HepG2 (cell line): ENCODE measurements around the gene KDM1B. TPM values are rescaled to one million over a fixed set of nuclear protein-coding genes. Genes with fewer than 3 reads are reported as not detected.
A peak's percentile ranks its signal among the peaks of the same experiment; 100 is the strongest.

Experiments
- ATAC-seq: fragments of 200-7000 bp; cut with Tn5 transposase; 3 replicates; pipeline ENCODE4 v1.9.1; 2020; ENCODE audit warnings: mild to moderate bottlenecking, moderate library complexity
- BruUV-seq: library from RNA; stranded (reverse); fragments of 400-500 nt; replicated peaks from 2 replicates; lab custom pipeline; 2021; lab: Mats Ljungman, UMichigan
- CTCF ChIA-PET: fragments of 300-600 bp; formaldehyde crosslinking; extraction: SDS; loops from one replicate; lab custom pipeline; 2021; ENCODE audit warnings: low total read pairs, inconsistent platforms, low intra/inter-chr PET ratio; lab: Yijun Ruan, JAX
- POLR2A ChIA-PET: fragments of 350-600 bp; sonication (Branson Sonifier 250); formaldehyde crosslinking; loops from one replicate; lab custom pipeline; 2020; ENCODE audit warnings: antibody characterized with exemption, inconsistent platforms; lab: Yijun Ruan, JAX
- DNase-seq: peaks from one replicate; pipeline ENCODE4 v3.0.0-alpha.2; 2015; ENCODE audit warnings: low spot score
- FAIRE-seq: peaks from 3 replicates; lab custom pipeline; 2011; peaks lifted over from hg19 to GRCh38; lab: Jason Lieb, UNC
- H2AFZ ChIP-seq: one replicate; pipeline ENCODE4 v1.6.1; 2011; ENCODE audit warnings: low read length, inconsistent platforms
- H3K27ac ChIP-seq: fragments of 300-600 bp; 3 replicates; pipeline ENCODE4 v1.8.0; 2011; ENCODE audit warnings: mixed run types, mild to moderate bottlenecking, mixed read lengths, low read length, inconsistent platforms; ENCODE audit not compliant: insufficient read depth; ENCODE audit errors: extremely low read length
- H3K27me3 ChIP-seq, 2 experiments: fragments of 200-600 bp in 1 of 2; 2 replicates in 1 of 2; 3 replicates in 1 of 2; pipeline versions ENCODE4 v1.6.0 to v1.8.0; 2011; ENCODE audit warnings: low read length in 2 of 2, mild to moderate bottlenecking in 2 of 2, moderate library complexity in 2 of 2, inconsistent platforms in 1 of 2; ENCODE audit not compliant: insufficient read depth in 2 of 2, control insufficient read depth in 1 of 2
- H3K36me3 ChIP-seq, 2 experiments: fragments of 200-600 bp in 1 of 2; replicated peaks in 1 of 2; 2 replicates in 1 of 2; 3 replicates in 1 of 2; pipeline versions ENCODE4 v1.5.1 to v1.8.0; 2011; ENCODE audit warnings: low read length in 2 of 2, inconsistent platforms in 1 of 2; ENCODE audit not compliant: insufficient read depth in 2 of 2, control insufficient read depth in 1 of 2
- H3K4me1 ChIP-seq: 2 replicates; pipeline ENCODE4 v1.5.1; 2012; ENCODE audit warnings: low read length, inconsistent platforms; ENCODE audit not compliant: insufficient read depth
- H3K4me2 ChIP-seq: 2 replicates; pipeline ENCODE4 v1.6.0; 2011; ENCODE audit warnings: low read depth, low read length, inconsistent platforms
- H3K4me3 ChIP-seq, 3 experiments: fragments of 200-600 bp in 1 of 3; sonication (generic), shearing (Covaris generic) in 1 of 3; replicated peaks in 1 of 3; 2 replicates each; pipeline ENCODE4 v1.5.1; 2011 to 2016; ENCODE audit warnings: low read length in 3 of 3, inconsistent platforms in 2 of 3, low read depth in 2 of 3, mild to moderate bottlenecking in 2 of 3, control low read depth in 1 of 3, mixed read lengths in 1 of 3; ENCODE audit not compliant: insufficient read depth in 1 of 3
- H3K79me2 ChIP-seq: one replicate; pipeline ENCODE4 v1.6.1; 2011; ENCODE audit warnings: low read length, inconsistent platforms; ENCODE audit not compliant: insufficient read depth
- H3K9ac ChIP-seq: 2 replicates; pipeline ENCODE4 v1.6.0; 2011; ENCODE audit warnings: mild to moderate bottlenecking, low read depth, low read length, inconsistent platforms; ENCODE audit not compliant: insufficient read depth
- H3K9me3 ChIP-seq: 2 replicates; pipeline ENCODE4 v1.5.1; 2012; ENCODE audit warnings: mild to moderate bottlenecking, low read length
- H4K20me1 ChIP-seq: 2 replicates; pipeline ENCODE4 v1.6.0; 2011; ENCODE audit warnings: inconsistent platforms, mild to moderate bottlenecking, low read length, moderate library complexity; ENCODE audit not compliant: insufficient read depth
- CBX2 ChIP-seq, 2 experiments: fragments of 200-600 bp in 1 of 2; sonication (generic); formaldehyde crosslinking in 1 of 2; IDR thresholded peaks; 2 replicates each; pipeline versions ENCODE4 v1.7.0 to v1.8.1; 2018 to 2022; ENCODE audit warnings: low read depth in 2 of 2, low read length in 1 of 2, mild to moderate bottlenecking in 1 of 2, missing genetic modification reagents in 1 of 2
- MTA1 ChIP-seq: sonication (generic); formaldehyde crosslinking; IDR thresholded peaks from 2 replicates; pipeline ENCODE4 v1.4.0; 2020; ENCODE audit warnings: missing genetic modification reagents, mild to moderate bottlenecking, borderline replicate concordance
- NAIF1 ChIP-seq: sonication (generic); formaldehyde crosslinking; IDR thresholded peaks from 2 replicates; pipeline ENCODE4 v1.5.0; 2020; ENCODE audit warnings: mild to moderate bottlenecking, missing genetic modification reagents, borderline replicate concordance
- RFX3 ChIP-seq: IDR thresholded peaks from 2 replicates; pipeline ENCODE4 v1.6.1; 2016; ENCODE audit warnings: missing biosample characterization, missing genetic modification reagents
- SALL1 ChIP-seq: sonication (generic); formaldehyde crosslinking; IDR thresholded peaks from 2 replicates; pipeline ENCODE4 v1.8.0; 2022; ENCODE audit warnings: mild to moderate bottlenecking, missing genetic modification reagents
- STAT6 ChIP-seq: sonication (generic); formaldehyde crosslinking; IDR thresholded peaks from 2 replicates; pipeline ENCODE4 v1.4.0; 2020; ENCODE audit warnings: missing genetic modification reagents, mild to moderate bottlenecking, borderline replicate concordance
- TRAFD1 ChIP-seq: sonication (generic); formaldehyde crosslinking; IDR thresholded peaks from 2 replicates; pipeline ENCODE4 v1.5.1; 2020; ENCODE audit warnings: missing genetic modification reagents, mild to moderate bottlenecking, borderline replicate concordance
- USF2 ChIP-seq, 2 experiments: sonication (generic) in 1 of 2; formaldehyde crosslinking in 1 of 2; IDR thresholded peaks; 2 replicates each; pipeline versions ENCODE4 v1.5.1 to v1.6.1; 2011 to 2020; ENCODE audit warnings: borderline replicate concordance in 1 of 2, low read depth in 1 of 2, low read length in 1 of 2, mild to moderate bottlenecking in 1 of 2, missing genetic modification reagents in 1 of 2, moderate library complexity in 1 of 2
- ZBTB4 ChIP-seq: sonication (generic); formaldehyde crosslinking; IDR thresholded peaks from 2 replicates; pipeline ENCODE4 v1.4.0; 2020; ENCODE audit warnings: missing genetic modification reagents, mild to moderate bottlenecking, borderline replicate concordance
- ZNF570 ChIP-seq: sonication (generic); formaldehyde crosslinking; IDR thresholded peaks from 2 replicates; pipeline ENCODE4 v1.4.0; 2020; ENCODE audit warnings: mild to moderate bottlenecking, missing genetic modification reagents, borderline replicate concordance
- ZNF766 ChIP-seq: sonication (generic); formaldehyde crosslinking; IDR thresholded peaks from 2 replicates; pipeline ENCODE4 v1.5.0; 2020; ENCODE audit warnings: missing genetic modification reagents, borderline replicate concordance
- WGBS: methylation state at CpG from one replicate; pipeline ENCODE4 v1.1.6; 2017; ENCODE audit warnings: low lambda C conversion rate; 5-methylcytosine and 5-hydroxymethylcytosine counted together
- in situ Hi-C: cut with HindIII; loops from 2 replicates; pipeline ENCODE4 v1.10.0; 2017; ENCODE audit warnings: low pct_unique_long_range_greater_than_20kb; ENCODE audit not compliant: extremely low pct_ligation_motif_present
- intact Hi-C: fragments of 100-400 bp; cut with micrococcal nuclease; formaldehyde crosslinking; loops from one replicate; pipeline ENCODE4 v1.10.0; 2022; ENCODE audit not compliant: unreplicated experiment
- polyA plus RNA-seq, 8 experiments: library from polyadenylated mRNA; depleted of rRNA in 3 of 8; stranded (reverse) in 7 of 8; unstranded in 1 of 8; fragments of >200 nt; fragmentation: Illumina TruSeq in 4 of 8; extraction: Trizol in 4 of 8; gene quantifications; 2 replicates each; pipeline versions ENCODE4 v1.2.1 to v1.2.3, GENCODE V29; 2011 to 2016; ENCODE audit warnings: low read depth in 4 of 8, missing spikeins in 1 of 8, mixed read lengths in 1 of 8; ENCODE audit not compliant: insufficient read depth in 1 of 8
- total RNA-seq, 5 experiments: library from RNA; depleted of rRNA; stranded (reverse); fragments of >200 nt; fragmentation: Illumina TruSeq; extraction: Trizol; gene quantifications; 2 replicates each; pipeline ENCODE4 v1.2.3, GENCODE V29; 2016; ENCODE audit warnings: low read depth in 1 of 5

KDM1B gene
- total and polyA plus RNA-seq, 2 of the 13 experiments (the other 11 are each of a cell fraction or from before 2014, with no cell fraction given) = 9.8 to 13.2 TPM

GRCh38 chr6:18266523-18266912 lies 111.3 kb downstream of the KDM1B start:
- no peaks in the 10 kb centered on the region; a peak in 1 of 5 replicates for H3K27me3 ChIP-seq
- no peak overlapping the region for H2AFZ ChIP-seq
- in situ Hi-C loops (loop anchor here (25.0 kb wide), 1 partner anchor 1571 kb away; the partner anchor contains the start of gene ID4), intact Hi-C loops (no loop called here)
- H3K27ac ChIP-seq = no peak overlapping the region
- H3K36me3 ChIP-seq = no peaks in the 10 kb centered on the region
- no peak for ATAC-seq
- no peaks in the 10 kb centered on the region for H3K9me3 ChIP-seq
- no peak overlapping the region for H3K9ac ChIP-seq
- no peak for FAIRE-seq
- peaks cover 26% of the 10 kb centered on the region for H3K79me2 ChIP-seq
- H3K4me1 ChIP-seq = peaks cover 71% of the 10 kb centered on the region
- WGBS = 92% methylated on average over 7 of the region's 11 CpGs
- POLR2A ChIA-PET = no interaction called here
- H4K20me1 ChIP-seq = peaks cover 9% of the 10 kb centered on the region
- BruUV-seq = no TSS peak
- H3K4me2 ChIP-seq = no peak overlapping the region
- no peak for DNase-seq
- CTCF ChIA-PET = no interaction called here
- H3K4me3 ChIP-seq = no peak overlapping the region
- no peak for TF ChIP-seq TRAFD1 (CRISPR knock-in tag)
- 0 out of 2 replicates have a peak, but pooled peaks have one; percentile 2 for TF ChIP-seq SALL1
- no peak for TF ChIP-seq ZBTB4 (CRISPR knock-in tag)
- no peak for TF ChIP-seq NAIF1
- TF ChIP-seq CBX2 (IDR thresholded peaks at IDR 0.05; ENCODE audit: low read depth, low read length) = no peak
- no peak for TF ChIP-seq CBX2 (CRISPR knock-in tag; IDR thresholded peaks at IDR 0.05; ENCODE audit: low read depth)
- no peak for TF ChIP-seq STAT6 (CRISPR knock-in tag)
- no peak for TF ChIP-seq ZNF766
- TF ChIP-seq USF2 (IDR thresholded peaks at IDR 0.05; ENCODE audit: low read depth, low read length) = no peak
- no peak for TF ChIP-seq USF2 (CRISPR knock-in tag; IDR thresholded peaks at IDR 0.05; ENCODE audit: borderline replicate concordance)
- TF ChIP-seq RFX3 = no peak
- no peak for TF ChIP-seq ZNF570
- TF ChIP-seq MTA1 (CRISPR knock-in tag) = no peak
